Parathyroid adenoma (tissue), 2 donors: ENCODE measurements around the gene ZNF831.

Experiments used
- H2AFZ ChIP-seq: fragments of 300-600 bp; sonication (generic); one replicate; pipeline ENCODE4 v1.7.0; 2017; ENCODE audit warnings: antibody characterized with exemption, mild to moderate bottlenecking
- H3K27ac ChIP-seq: fragments of 300-600 bp; sonication (generic); one replicate; pipeline ENCODE4 v1.7.0; 2017
- H3K27me3 ChIP-seq: fragments of 300-600 bp; sonication (generic); one replicate; pipeline ENCODE4 v1.7.0; 2017; ENCODE audit warnings: low read length; ENCODE audit not compliant: control insufficient read depth, insufficient read depth
- H3K36me3 ChIP-seq: fragments of 300-600 bp; sonication (generic); one replicate; pipeline ENCODE4 v1.7.0; 2017; ENCODE audit warnings: low read length; ENCODE audit not compliant: control insufficient read depth, insufficient read depth
- H3K4me1 ChIP-seq: fragments of 300-600 bp; sonication (generic); one replicate; pipeline ENCODE4 v1.7.0; 2017; ENCODE audit warnings: control low read depth
- H3K4me2 ChIP-seq: fragments of 300-600 bp; sonication (generic); one replicate; pipeline ENCODE4 v1.7.0; 2017; ENCODE audit warnings: low read length
- H3K4me3 ChIP-seq: fragments of 300-600 bp; sonication (generic); one replicate; pipeline ENCODE4 v1.7.0; 2017; ENCODE audit warnings: low read depth, low read length
- H3K79me2 ChIP-seq: fragments of 300-600 bp; sonication (generic); one replicate; pipeline ENCODE4 v1.7.0; 2017; ENCODE audit warnings: control low read depth
- H3K9ac ChIP-seq: fragments of 300-600 bp; sonication (generic); one replicate; pipeline ENCODE4 v1.7.0; 2017; ENCODE audit warnings: mild to moderate bottlenecking
- H3K9me3 ChIP-seq: fragments of 300-600 bp; sonication (generic); one replicate; pipeline ENCODE4 v1.7.0; 2017; ENCODE audit warnings: low read length; ENCODE audit not compliant: control insufficient read depth
- TF ChIP-seq, protein P1 (sequence below): fragments of 300-600 bp; sonication (generic); IDR thresholded peaks from one replicate; pipeline ENCODE4 v1.7.0; 2017; ENCODE audit warnings: antibody characterized with exemption, mild to moderate bottlenecking
- donor health status: primary hyperparathyroidism.

The ZNF831 gene

DNA sequence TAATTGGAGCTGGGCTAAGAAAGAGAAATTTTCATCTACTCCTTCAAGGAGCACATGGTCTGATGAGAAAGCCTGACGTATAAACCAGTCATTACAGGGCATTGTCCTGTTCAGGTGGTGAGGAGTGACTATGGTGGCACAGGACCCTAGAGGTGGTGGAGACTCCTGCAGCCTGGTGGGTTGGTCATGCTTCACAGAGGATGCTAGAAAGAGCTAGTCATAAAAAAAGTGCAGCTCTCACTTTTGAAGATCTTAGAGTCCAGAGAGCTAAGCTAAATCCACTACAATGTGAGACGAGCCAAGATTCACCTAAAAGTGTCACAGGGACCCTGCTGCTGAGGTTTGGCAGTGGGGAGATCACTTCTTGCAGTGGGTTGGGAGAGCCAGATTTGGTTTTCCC, 9.8 kb upstream of the ZNF831 start:
- H2AFZ ChIP-seq = no peak overlapping the region
- no peak overlapping the region for H3K9ac ChIP-seq
- no peak overlapping the region for H3K27ac ChIP-seq
- no peaks in the 10 kb centered on the region for H3K4me1 ChIP-seq
- no peak overlapping the region for H3K4me2 ChIP-seq
- no peak overlapping the region for H3K4me3 ChIP-seq
- H3K9me3 ChIP-seq = no peaks in the 10 kb centered on the region
- TF ChIP-seq, protein P1, sequence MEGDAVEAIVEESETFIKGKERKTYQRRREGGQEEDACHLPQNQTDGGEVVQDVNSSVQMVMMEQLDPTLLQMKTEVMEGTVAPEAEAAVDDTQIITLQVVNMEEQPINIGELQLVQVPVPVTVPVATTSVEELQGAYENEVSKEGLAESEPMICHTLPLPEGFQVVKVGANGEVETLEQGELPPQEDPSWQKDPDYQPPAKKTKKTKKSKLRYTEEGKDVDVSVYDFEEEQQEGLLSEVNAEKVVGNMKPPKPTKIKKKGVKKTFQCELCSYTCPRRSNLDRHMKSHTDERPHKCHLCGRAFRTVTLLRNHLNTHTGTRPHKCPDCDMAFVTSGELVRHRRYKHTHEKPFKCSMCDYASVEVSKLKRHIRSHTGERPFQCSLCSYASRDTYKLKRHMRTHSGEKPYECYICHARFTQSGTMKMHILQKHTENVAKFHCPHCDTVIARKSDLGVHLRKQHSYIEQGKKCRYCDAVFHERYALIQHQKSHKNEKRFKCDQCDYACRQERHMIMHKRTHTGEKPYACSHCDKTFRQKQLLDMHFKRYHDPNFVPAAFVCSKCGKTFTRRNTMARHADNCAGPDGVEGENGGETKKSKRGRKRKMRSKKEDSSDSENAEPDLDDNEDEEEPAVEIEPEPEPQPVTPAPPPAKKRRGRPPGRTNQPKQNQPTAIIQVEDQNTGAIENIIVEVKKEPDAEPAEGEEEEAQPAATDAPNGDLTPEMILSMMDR = no peak
- no peaks in the 10 kb centered on the region for H3K79me2 ChIP-seq
- no peaks in the 10 kb centered on the region for H3K27me3 ChIP-seq
- no peaks in the 10 kb centered on the region for H3K36me3 ChIP-seq

DNA sequence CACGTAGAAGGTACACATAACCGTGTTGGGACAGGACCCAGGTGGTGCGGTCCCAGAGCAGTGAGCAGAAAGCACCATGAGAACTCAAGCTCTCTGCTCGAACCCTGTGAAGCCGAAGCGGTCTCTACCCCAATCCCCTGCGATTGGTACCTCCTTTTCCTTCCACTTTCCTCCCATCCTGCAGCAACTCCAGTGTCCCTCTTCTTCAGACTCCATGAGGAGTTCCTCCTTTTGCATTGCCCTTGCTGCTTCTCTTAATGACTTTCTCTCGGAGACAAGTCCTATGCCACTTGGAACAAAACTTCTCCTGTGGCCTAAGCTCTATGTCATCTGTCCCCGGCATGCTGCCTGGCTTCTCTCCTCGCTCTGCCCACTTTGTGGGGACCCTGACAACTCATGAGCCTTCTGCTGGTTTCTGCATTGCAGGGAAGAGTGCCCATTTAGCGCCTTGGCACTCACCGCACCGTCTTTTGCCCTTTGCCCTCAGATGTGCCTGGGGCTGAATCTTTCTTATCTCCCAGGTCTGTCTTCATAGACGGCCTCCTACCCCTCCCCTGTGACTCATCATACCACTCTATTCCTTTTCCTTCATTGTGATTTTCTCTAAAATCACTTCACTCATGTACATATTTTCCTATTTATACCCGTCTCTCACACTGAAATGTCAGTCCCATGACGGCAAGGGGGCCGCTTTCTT, 9.2 kb upstream of the ZNF831 start:
- Histone ChIP-seq H3K27ac (no peak overlapping the region), H3K9me3 (no peaks in the 10 kb centered on the region), H3K36me3 (no peaks in the 10 kb centered on the region), H3K4me2 (no peak overlapping the region), H3K27me3 (no peaks in the 10 kb centered on the region), H2AFZ (no peak overlapping the region), H3K4me1 (no peaks in the 10 kb centered on the region), H3K79me2 (no peaks in the 10 kb centered on the region), H3K9ac (no peak overlapping the region), H3K4me3 (no peak overlapping the region)
- TF ChIP-seq, protein P1 = no peak

DNA sequence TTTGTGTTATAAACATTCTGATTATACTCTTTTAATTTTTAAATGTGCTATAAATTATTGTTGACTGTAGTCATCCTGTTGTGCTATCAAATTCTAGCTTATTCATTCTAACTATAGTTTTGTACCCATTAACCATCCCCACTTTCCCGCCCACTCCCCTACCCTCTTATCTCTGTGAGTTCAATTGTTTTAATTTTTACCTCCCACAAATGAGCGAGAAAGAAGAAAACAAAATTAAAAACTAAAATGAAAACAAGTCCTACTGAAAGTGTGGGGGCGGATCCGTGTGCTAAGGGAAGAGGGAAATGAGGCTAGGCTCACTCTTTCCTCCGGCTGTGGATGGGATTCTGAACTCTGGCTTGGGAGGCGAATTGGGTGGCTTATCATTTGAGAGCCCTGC, 6.6 kb upstream of the ZNF831 start:
- H2AFZ ChIP-seq = no peak overlapping the region
- no peak overlapping the region for H3K27ac ChIP-seq
- TF ChIP-seq, protein P1 = no peak
- H3K36me3 ChIP-seq = no peaks in the 10 kb centered on the region
- H3K4me1 ChIP-seq = no peaks in the 10 kb centered on the region
- H3K4me3 ChIP-seq = no peak overlapping the region
- no peak overlapping the region for H3K4me2 ChIP-seq
- no peak overlapping the region for H3K9ac ChIP-seq
- no peaks in the 10 kb centered on the region for H3K9me3 ChIP-seq
- H3K27me3 ChIP-seq = no peaks in the 10 kb centered on the region
- no peaks in the 10 kb centered on the region for H3K79me2 ChIP-seq

DNA sequence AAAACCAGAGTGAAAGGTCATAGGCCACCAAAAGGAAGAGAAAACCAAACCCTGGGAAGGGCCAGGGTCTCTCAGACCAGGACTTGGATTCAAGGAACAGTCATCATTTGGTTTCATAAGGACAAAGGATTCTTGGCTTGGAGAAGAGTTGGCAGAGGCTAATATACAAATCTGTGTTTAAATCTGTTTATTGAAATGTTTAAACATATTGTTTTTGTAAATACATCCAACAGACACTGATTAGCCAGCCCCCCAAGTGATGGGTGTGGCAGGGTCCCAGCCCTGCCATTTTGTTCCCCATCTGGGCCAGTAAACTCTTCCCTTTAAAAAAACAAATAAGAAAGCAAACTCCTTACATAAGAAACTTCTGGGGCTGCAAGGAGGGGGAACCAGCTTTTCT, 6.1 kb upstream of the ZNF831 start:
- Histone ChIP-seq H3K27me3 (no peaks in the 10 kb centered on the region), H3K36me3 (no peaks in the 10 kb centered on the region), H3K4me1 (no peaks in the 10 kb centered on the region), H2AFZ (no peak overlapping the region), H3K79me2 (no peaks in the 10 kb centered on the region), H3K4me3 (no peak overlapping the region), H3K9ac (no peak overlapping the region), H3K9me3 (no peaks in the 10 kb centered on the region), H3K4me2 (no peak overlapping the region), H3K27ac (no peak overlapping the region)
- TF ChIP-seq, protein P1 = no peak

DNA sequence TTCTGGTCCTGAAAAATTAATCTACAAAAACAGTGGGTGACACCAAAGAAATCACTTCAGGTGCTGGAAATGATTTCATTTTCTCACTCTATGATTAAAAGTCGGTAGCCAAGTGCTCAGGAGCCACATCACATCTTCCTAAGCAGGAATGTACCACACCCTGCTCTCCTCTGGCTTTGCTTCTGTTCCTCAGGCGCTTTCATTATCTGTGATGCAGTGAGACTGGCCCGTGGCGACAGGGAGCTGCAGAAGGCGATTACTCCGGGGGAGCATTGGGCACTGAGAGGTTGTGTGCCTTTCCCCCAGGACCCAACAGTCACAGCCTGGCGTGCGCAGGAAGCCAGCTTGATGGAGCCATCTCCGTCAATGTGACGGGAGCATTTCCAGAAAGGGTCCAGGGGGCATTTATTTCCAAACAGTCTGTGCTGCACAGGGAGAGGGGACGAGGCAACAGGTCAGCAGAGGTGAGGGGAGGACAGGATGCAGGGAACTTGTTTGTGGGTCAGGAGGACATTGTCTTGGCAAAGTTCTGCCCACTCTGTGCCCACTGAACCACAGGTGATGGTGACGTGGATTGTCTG, 5.6 kb upstream of the ZNF831 start:
- H3K27me3 ChIP-seq = no peaks in the 10 kb centered on the region
- H3K9me3 ChIP-seq = no peaks in the 10 kb centered on the region
- TF ChIP-seq, protein P1 = no peak
- no peak overlapping the region for H2AFZ ChIP-seq
- no peak overlapping the region for H3K4me2 ChIP-seq
- H3K4me1 ChIP-seq = no peaks in the 10 kb centered on the region
- no peaks in the 10 kb centered on the region for H3K36me3 ChIP-seq
- no peak overlapping the region for H3K27ac ChIP-seq
- no peak overlapping the region for H3K4me3 ChIP-seq
- no peaks in the 10 kb centered on the region for H3K79me2 ChIP-seq
- H3K9ac ChIP-seq = no peak overlapping the region
